ENCODE results near the gene THBS1.

DNA sequence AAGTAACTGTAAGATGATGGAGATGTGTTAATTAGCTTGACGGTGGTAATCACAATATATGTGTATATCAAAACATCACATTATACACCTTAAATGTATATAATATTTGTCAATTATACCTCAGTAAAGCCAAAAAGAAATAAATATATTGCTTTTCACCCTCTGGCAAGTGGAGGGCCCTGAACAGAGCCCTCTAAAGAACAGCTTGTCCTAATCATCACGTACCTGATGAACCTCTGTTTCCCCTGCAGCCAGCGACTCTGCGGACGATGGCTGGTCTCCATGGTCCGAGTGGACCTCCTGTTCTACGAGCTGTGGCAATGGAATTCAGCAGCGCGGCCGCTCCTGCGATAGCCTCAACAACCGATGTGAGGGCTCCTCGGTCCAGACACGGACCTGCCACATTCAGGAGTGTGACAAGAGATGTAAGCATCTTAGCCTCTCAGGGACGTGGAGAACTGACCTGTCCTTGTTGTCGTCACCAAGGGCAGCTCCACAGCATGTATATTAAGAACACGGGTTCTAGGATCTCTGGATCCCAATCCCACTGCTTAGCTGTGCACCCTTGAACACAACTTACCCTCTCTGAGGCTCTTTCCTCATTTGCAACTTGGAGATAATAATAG lies 6.3 kb downstream of the THBS1 start:
- TF ChIP-seq, protein P1, sequence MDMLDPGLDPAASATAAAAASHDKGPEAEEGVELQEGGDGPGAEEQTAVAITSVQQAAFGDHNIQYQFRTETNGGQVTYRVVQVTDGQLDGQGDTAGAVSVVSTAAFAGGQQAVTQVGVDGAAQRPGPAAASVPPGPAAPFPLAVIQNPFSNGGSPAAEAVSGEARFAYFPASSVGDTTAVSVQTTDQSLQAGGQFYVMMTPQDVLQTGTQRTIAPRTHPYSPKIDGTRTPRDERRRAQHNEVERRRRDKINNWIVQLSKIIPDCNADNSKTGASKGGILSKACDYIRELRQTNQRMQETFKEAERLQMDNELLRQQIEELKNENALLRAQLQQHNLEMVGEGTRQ (CRISPR knock-in tag; IDR thresholded peaks at IDR 0.05) = no peak
- TF ChIP-seq, protein P2, sequence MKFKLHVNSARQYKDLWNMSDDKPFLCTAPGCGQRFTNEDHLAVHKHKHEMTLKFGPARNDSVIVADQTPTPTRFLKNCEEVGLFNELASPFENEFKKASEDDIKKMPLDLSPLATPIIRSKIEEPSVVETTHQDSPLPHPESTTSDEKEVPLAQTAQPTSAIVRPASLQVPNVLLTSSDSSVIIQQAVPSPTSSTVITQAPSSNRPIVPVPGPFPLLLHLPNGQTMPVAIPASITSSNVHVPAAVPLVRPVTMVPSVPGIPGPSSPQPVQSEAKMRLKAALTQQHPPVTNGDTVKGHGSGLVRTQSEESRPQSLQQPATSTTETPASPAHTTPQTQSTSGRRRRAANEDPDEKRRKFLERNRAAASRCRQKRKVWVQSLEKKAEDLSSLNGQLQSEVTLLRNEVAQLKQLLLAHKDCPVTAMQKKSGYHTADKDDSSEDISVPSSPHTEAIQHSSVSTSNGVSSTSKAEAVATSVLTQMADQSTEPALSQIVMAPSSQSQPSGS (CRISPR knock-in tag; IDR thresholded peaks at IDR 0.05; ENCODE audit: borderline replicate concordance, low read depth) = no peak
- TF ChIP-seq, protein P3, sequence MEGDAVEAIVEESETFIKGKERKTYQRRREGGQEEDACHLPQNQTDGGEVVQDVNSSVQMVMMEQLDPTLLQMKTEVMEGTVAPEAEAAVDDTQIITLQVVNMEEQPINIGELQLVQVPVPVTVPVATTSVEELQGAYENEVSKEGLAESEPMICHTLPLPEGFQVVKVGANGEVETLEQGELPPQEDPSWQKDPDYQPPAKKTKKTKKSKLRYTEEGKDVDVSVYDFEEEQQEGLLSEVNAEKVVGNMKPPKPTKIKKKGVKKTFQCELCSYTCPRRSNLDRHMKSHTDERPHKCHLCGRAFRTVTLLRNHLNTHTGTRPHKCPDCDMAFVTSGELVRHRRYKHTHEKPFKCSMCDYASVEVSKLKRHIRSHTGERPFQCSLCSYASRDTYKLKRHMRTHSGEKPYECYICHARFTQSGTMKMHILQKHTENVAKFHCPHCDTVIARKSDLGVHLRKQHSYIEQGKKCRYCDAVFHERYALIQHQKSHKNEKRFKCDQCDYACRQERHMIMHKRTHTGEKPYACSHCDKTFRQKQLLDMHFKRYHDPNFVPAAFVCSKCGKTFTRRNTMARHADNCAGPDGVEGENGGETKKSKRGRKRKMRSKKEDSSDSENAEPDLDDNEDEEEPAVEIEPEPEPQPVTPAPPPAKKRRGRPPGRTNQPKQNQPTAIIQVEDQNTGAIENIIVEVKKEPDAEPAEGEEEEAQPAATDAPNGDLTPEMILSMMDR (IDR thresholded peaks at IDR 0.05) = no peak
- TF ChIP-seq CREB1 (CRISPR knock-in tag; IDR thresholded peaks at IDR 0.05) (no peak), SMAD4 (CRISPR knock-in tag; IDR thresholded peaks at IDR 0.05) (no peak), ZNF671 (CRISPR knock-in tag; IDR thresholded peaks at IDR 0.05) (no peak), NR3C1 (CRISPR knock-in tag; conservative IDR thresholded peaks at IDR 0.05; ENCODE audit: low read depth) (no peak), TCF7 (CRISPR knock-in tag; IDR thresholded peaks at IDR 0.05; ENCODE audit: low read depth) (no peak), ZNF532 (CRISPR knock-in tag; IDR thresholded peaks at IDR 0.05; ENCODE audit: borderline replicate concordance) (no peak), E2F4 (CRISPR knock-in tag; IDR thresholded peaks at IDR 0.05; ENCODE audit: borderline replicate concordance, low read depth) (no peak), SP1 (CRISPR knock-in tag; conservative IDR thresholded peaks at IDR 0.05) (no peak)
